Neural cell (in vitro differentiated cells): ENCODE results near the gene TRIM10. TPM values are rescaled to one million over a fixed set of nuclear protein-coding genes. Genes with fewer than 3 reads are reported as not detected.

ENCODE experiments used
- H2AFZ ChIP-seq: fragments of 200-600, 300-800 bp; sonication (generic), shearing (Covaris generic); 2 replicates; pipeline ENCODE4 v1.6.0; 2014; ENCODE audit warnings: low read depth, mild to moderate bottlenecking, antibody characterized with exemption, low read length, moderate library complexity
- H3F3A ChIP-seq: fragments of 200-600 bp; shearing (Covaris generic); 2 replicates; pipeline ENCODE4 v1.6.1; 2016; ENCODE audit warnings: mild to moderate bottlenecking, moderate library complexity, mixed read lengths, antibody characterized with exemption, low read length; ENCODE audit not compliant: insufficient read depth, poor library complexity, severe bottlenecking
- H3K27ac ChIP-seq: fragments of 200-600, 300-800 bp; sonication (generic), shearing (Covaris generic); 2 replicates; pipeline ENCODE4 v1.5.1; 2014; ENCODE audit warnings: mild to moderate bottlenecking, low read length, moderate library complexity
- H3K27me3 ChIP-seq: fragments of 300-800, 200-600 bp; sonication (generic), shearing (Covaris generic); 2 replicates; pipeline ENCODE4 v1.6.0; 2014; ENCODE audit warnings: mild to moderate bottlenecking, low read depth, low read length, moderate library complexity; ENCODE audit not compliant: insufficient read depth
- H3K36me3 ChIP-seq: fragments of 300-800, 200-600 bp; sonication (generic), shearing (Covaris generic); 2 replicates; pipeline ENCODE4 v1.5.1; 2014; ENCODE audit warnings: mild to moderate bottlenecking, antibody characterized with exemption, low read length, moderate library complexity; ENCODE audit not compliant: insufficient read depth
- H3K4me2 ChIP-seq: fragments of 300-800, 200-600 bp; sonication (generic), shearing (Covaris generic); 2 replicates; pipeline ENCODE4 v1.6.0; 2014; ENCODE audit warnings: mild to moderate bottlenecking, low read length
- H3K4me3 ChIP-seq: fragments of 300-800, 200-600 bp; sonication (generic), shearing (Covaris generic); 2 replicates; pipeline ENCODE4 v1.5.1; 2014; ENCODE audit warnings: mild to moderate bottlenecking, low read length, moderate library complexity
- H3K79me2 ChIP-seq: fragments of 200-600 bp; shearing (Covaris generic); replicated peaks from 2 replicates; pipeline ENCODE4 v1.6.0; 2014; ENCODE audit warnings: mild to moderate bottlenecking, low read length, moderate library complexity; ENCODE audit not compliant: insufficient read depth
- H3K9ac ChIP-seq: fragments of 300-800, 200-600 bp; sonication (generic), shearing (Covaris generic); 2 replicates; pipeline ENCODE4 v1.6.1; 2016; ENCODE audit warnings: mild to moderate bottlenecking, low read length, mixed read lengths
- H3K9me2 ChIP-seq: fragments of 200-600 bp; shearing (Covaris generic); 2 replicates; pipeline ENCODE4 v1.6.1; 2016; ENCODE audit warnings: mild to moderate bottlenecking, low read length, mixed read lengths; ENCODE audit not compliant: insufficient read depth
- H3K9me3 ChIP-seq: fragments of 200-600, 300-800 bp; sonication (generic), shearing (Covaris generic); 2 replicates; pipeline ENCODE4 v1.6.1; 2016; ENCODE audit warnings: mild to moderate bottlenecking, mixed run types, low read length, moderate library complexity, mixed read lengths
- H4K20me1 ChIP-seq: fragments of 200-600 bp; shearing (Covaris generic); 2 replicates; pipeline ENCODE4 v1.6.1; 2016; ENCODE audit warnings: mild to moderate bottlenecking, mixed run types; ENCODE audit not compliant: insufficient read depth
- CTCF ChIP-seq: fragments of 450-650 bp; IDR thresholded peaks from 2 replicates; pipeline ENCODE4 v1.5.1; 2014; ENCODE audit warnings: antibody characterized with exemption, mild to moderate bottlenecking, moderate library complexity; ENCODE audit not compliant: poor library complexity, severe bottlenecking
- EP300 ChIP-seq: fragments of 450-650 bp; conservative IDR thresholded peaks from 2 replicates; pipeline ENCODE4 v1.6.1; 2014; ENCODE audit warnings: antibody characterized with exemption, mild to moderate bottlenecking, moderate library complexity; ENCODE audit not compliant: poor library complexity, severe bottlenecking
- EZH2 ChIP-seq: fragments of 200-600, 300-800 bp; shearing (Covaris generic), sonication (generic); IDR thresholded peaks from 2 replicates; pipeline ENCODE4 v1.6.1; 2014; ENCODE audit warnings: antibody characterized with exemption, low read length, borderline replicate concordance, mild to moderate bottlenecking; ENCODE audit not compliant: insufficient read depth, poor library complexity, severe bottlenecking
- MXI1 ChIP-seq: fragments of 450-650 bp; conservative IDR thresholded peaks from 2 replicates; pipeline ENCODE4 v1.6.1; 2014; ENCODE audit warnings: antibody characterized with exemption, mild to moderate bottlenecking; ENCODE audit not compliant: poor library complexity, severe bottlenecking
- POLR2AphosphoS5 ChIP-seq: IDR thresholded peaks from 2 replicates; pipeline ENCODE4 v1.6.1; 2012
- RAD21 ChIP-seq: fragments of 450-650 bp; conservative IDR thresholded peaks from 2 replicates; pipeline ENCODE4 v1.6.1; 2014; ENCODE audit warnings: antibody characterized with exemption, mild to moderate bottlenecking, moderate library complexity
- REST ChIP-seq: IDR thresholded peaks from 2 replicates; pipeline ENCODE4 v1.6.1; 2012; ENCODE audit warnings: borderline replicate concordance
- SMC3 ChIP-seq: fragments of 450-650 bp; conservative IDR thresholded peaks from 2 replicates; pipeline ENCODE4 v1.6.1; 2014; ENCODE audit warnings: antibody characterized with exemption, mild to moderate bottlenecking, moderate library complexity; ENCODE audit not compliant: poor library complexity
- TAF1 ChIP-seq: IDR thresholded peaks from 2 replicates; pipeline ENCODE4 v1.6.1; 2012; ENCODE audit warnings: low read depth
- polyA plus RNA-seq: library from polyadenylated mRNA; depleted of rRNA; stranded (reverse); fragments of >200 nt; gene quantifications from 2 replicates; pipeline ENCODE4 v1.2.3, GENCODE V29; 2014

Gene TRIM10
- polyA plus RNA-seq, 1 donor from 2014 or later, result not detected

GRCh38 chr6:30116724-30117123, 44.3 kb downstream of the TRIM10 start:
- Histone ChIP-seq H3K36me3 (no peaks in the 10 kb centered on the region), H3K27me3 (peaks cover 25% of the 10 kb centered on the region), H2AFZ (no peak overlapping the region)

GRCh38 chr6:30113841-30114240, 47.2 kb downstream of the TRIM10 start:
- Histone ChIP-seq H3K27ac (no peak overlapping the region), H3F3A (no peaks in the 10 kb centered on the region), H3K4me3 (no peak overlapping the region), H3K4me2 (no peak overlapping the region), H3K79me2 (no peaks in the 10 kb centered on the region), H3K36me3 (no peaks in the 10 kb centered on the region), H4K20me1 (no peaks in the 10 kb centered on the region), H3K27me3 (peaks cover 21% of the 10 kb centered on the region), H3K9me3 (no peaks in the 10 kb centered on the region), H3K9ac (no peak overlapping the region), H2AFZ (no peak overlapping the region), H3K9me2 (no peaks in the 10 kb centered on the region)
- no peak for TF ChIP-seq REST

More at GRCh38 chr6:30116724-30117123, 44.3 kb downstream of the TRIM10 start:
- Histone ChIP-seq H3K79me2 (no peaks in the 10 kb centered on the region), H3K4me3 (no peak overlapping the region), H3K9me2 (no peaks in the 10 kb centered on the region), H3K9me3 (no peaks in the 10 kb centered on the region), H4K20me1 (no peaks in the 10 kb centered on the region), H3K4me2 (no peak overlapping the region), H3F3A (no peaks in the 10 kb centered on the region), H3K9ac (no peak overlapping the region), H3K27ac (no peak overlapping the region)
- TF ChIP-seq REST (no peak), SMC3 (no peak), POLR2AphosphoS5 (no peak), CTCF (no peak), TAF1 (no peak), EZH2 (no peak), RAD21 (no peak), MXI1 (no peak), EP300 (no peak)
